SH-SY5Y (cell line): ENCODE results near the gene FZR1.

Source experiments
- GATA2 ChIP-seq: IDR thresholded peaks from 2 replicates; pipeline ENCODE4 v1.6.1; 2011; ENCODE audit warnings: mild to moderate bottlenecking, low read depth, low read length
- GATA3 ChIP-seq: IDR thresholded peaks from 2 replicates; pipeline ENCODE4 v1.6.1; 2011; ENCODE audit warnings: low read depth, mild to moderate bottlenecking, low read length, moderate library complexity

- no peak for TF ChIP-seq GATA2
- no peak for TF ChIP-seq GATA3
Measured at GRCh38 chr19:3534375-3535234, 28.5 kb downstream of the FZR1 start.
